ENCODE data around the gene BRICD5.

GRCh38 chr16:2246301-2246885, 35.7 kb upstream of the BRICD5 start:
- TF ChIP-seq CTCF (IDR thresholded peaks at IDR 0.05) (no peak), EP300 (IDR thresholded peaks at IDR 0.05) (no peak)

Data from gastroesophageal sphincter (tissue), 3 donors.